ENCODE results near the gene TCL1B.

Gene TCL1B

GRCh38 chr14:95722525-95723190 is 36.4 kb downstream of the TCL1B start:
- ATAC-seq = no peak
- TF ChIP-seq OSR1 (CRISPR knock-in tag; IDR thresholded peaks at IDR 0.05) = no peak
- no peak for TF ChIP-seq SNAI2 (CRISPR knock-in tag; IDR thresholded peaks at IDR 0.05)
- no peak for TF ChIP-seq ZC3H10 (CRISPR knock-in tag; IDR thresholded peaks at IDR 0.05)
- TF ChIP-seq ZNF565 (CRISPR knock-in tag; conservative IDR thresholded peaks at IDR 0.05; ENCODE audit: low read depth) = no peak
- TF ChIP-seq, protein P1, sequence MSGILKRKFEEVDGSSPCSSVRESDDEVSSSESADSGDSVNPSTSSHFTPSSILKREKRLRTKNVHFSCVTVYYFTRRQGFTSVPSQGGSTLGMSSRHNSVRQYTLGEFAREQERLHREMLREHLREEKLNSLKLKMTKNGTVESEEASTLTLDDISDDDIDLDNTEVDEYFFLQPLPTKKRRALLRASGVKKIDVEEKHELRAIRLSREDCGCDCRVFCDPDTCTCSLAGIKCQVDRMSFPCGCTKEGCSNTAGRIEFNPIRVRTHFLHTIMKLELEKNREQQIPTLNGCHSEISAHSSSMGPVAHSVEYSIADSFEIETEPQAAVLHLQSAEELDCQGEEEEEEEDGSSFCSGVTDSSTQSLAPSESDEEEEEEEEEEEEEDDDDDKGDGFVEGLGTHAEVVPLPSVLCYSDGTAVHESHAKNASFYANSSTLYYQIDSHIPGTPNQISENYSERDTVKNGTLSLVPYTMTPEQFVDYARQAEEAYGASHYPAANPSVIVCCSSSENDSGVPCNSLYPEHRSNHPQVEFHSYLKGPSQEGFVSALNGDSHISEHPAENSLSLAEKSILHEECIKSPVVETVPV (CRISPR knock-in tag; IDR thresholded peaks at IDR 0.05) = no peak
- TF ChIP-seq PPARA (CRISPR knock-in tag; IDR thresholded peaks at IDR 0.05; ENCODE audit: borderline replicate concordance) = no peak
- no peak for TF ChIP-seq ARNTL (CRISPR knock-in tag; IDR thresholded peaks at IDR 0.05; ENCODE audit: borderline replicate concordance, low read depth)
- TF ChIP-seq ZFP3 (CRISPR knock-in tag; IDR thresholded peaks at IDR 0.05) = no peak
- no peak for TF ChIP-seq POU6F1 (CRISPR knock-in tag; IDR thresholded peaks at IDR 0.05; ENCODE audit: borderline replicate concordance, low read depth)

DNA sequence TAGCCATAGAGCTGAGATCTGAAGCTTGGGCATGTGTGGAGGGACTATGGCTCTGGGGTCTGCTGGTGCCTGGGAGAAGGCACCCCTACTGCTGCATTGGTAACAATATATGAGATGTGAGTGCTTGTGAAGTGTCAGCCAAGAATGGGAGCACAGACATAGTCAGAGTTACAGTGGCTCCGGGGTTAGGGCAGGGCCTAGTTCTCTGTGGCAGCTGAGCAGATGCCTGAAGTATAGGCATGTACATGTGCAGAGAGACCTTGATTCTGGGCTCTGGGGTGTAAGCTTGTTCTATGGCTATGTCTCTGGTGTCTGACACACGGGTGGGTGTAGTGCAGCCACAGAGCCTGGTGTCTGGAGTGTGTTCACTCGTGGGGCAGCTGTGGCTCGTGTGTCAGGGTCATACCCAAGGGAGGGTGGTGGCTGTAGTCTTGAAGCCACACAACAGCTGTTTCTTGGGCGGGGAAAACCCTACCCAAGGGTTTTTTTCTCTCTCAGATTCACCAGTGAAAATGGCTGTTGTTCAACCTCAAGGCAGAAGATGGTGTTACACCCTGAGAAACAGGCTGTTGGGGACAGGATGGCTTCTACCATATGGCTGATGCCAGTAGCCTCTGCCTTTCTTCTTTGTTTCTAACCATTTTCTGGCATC is 39.6 kb downstream of the TCL1B start:
- ATAC-seq = no peak
- TF ChIP-seq ARNTL (CRISPR knock-in tag; IDR thresholded peaks at IDR 0.05; ENCODE audit: borderline replicate concordance, low read depth) = no peak
- TF ChIP-seq, protein P2, sequence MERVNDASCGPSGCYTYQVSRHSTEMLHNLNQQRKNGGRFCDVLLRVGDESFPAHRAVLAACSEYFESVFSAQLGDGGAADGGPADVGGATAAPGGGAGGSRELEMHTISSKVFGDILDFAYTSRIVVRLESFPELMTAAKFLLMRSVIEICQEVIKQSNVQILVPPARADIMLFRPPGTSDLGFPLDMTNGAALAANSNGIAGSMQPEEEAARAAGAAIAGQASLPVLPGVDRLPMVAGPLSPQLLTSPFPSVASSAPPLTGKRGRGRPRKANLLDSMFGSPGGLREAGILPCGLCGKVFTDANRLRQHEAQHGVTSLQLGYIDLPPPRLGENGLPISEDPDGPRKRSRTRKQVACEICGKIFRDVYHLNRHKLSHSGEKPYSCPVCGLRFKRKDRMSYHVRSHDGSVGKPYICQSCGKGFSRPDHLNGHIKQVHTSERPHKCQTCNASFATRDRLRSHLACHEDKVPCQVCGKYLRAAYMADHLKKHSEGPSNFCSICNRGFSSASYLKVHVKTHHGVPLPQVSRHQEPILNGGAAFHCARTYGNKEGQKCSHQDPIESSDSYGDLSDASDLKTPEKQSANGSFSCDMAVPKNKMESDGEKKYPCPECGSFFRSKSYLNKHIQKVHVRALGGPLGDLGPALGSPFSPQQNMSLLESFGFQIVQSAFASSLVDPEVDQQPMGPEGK (CRISPR knock-in tag; IDR thresholded peaks at IDR 0.05; ENCODE audit: borderline replicate concordance) = no peak
- TF ChIP-seq ZNF70 (CRISPR knock-in tag; IDR thresholded peaks at IDR 0.05) = no peak
- TF ChIP-seq ISL1 (CRISPR knock-in tag; IDR thresholded peaks at IDR 0.05) = no peak
- TF ChIP-seq, protein P1 (CRISPR knock-in tag; IDR thresholded peaks at IDR 0.05) = no peak
- no peak for TF ChIP-seq TOX (CRISPR knock-in tag; IDR thresholded peaks at IDR 0.05; ENCODE audit: borderline replicate concordance)
- TF ChIP-seq GLIS3 (CRISPR knock-in tag; IDR thresholded peaks at IDR 0.05) = no peak
- no peak for TF ChIP-seq CSDC2 (CRISPR knock-in tag; IDR thresholded peaks at IDR 0.05)
- no peak for TF ChIP-seq ESRRG (CRISPR knock-in tag; IDR thresholded peaks at IDR 0.05)
- no peak for TF ChIP-seq ZNF565 (CRISPR knock-in tag; conservative IDR thresholded peaks at IDR 0.05; ENCODE audit: low read depth)
- TF ChIP-seq, protein P3, sequence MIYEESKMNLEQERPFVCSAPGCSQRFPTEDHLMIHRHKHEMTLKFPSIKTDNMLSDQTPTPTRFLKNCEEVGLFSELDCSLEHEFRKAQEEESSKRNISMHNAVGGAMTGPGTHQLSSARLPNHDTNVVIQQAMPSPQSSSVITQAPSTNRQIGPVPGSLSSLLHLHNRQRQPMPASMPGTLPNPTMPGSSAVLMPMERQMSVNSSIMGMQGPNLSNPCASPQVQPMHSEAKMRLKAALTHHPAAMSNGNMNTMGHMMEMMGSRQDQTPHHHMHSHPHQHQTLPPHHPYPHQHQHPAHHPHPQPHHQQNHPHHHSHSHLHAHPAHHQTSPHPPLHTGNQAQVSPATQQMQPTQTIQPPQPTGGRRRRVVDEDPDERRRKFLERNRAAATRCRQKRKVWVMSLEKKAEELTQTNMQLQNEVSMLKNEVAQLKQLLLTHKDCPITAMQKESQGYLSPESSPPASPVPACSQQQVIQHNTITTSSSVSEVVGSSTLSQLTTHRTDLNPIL (CRISPR knock-in tag; IDR thresholded peaks at IDR 0.05; ENCODE audit: low read depth) = no peak
- TF ChIP-seq TCF4 (CRISPR knock-in tag; IDR thresholded peaks at IDR 0.05; ENCODE audit: borderline replicate concordance) = no peak
- no peak for TF ChIP-seq PPARA (CRISPR knock-in tag; IDR thresholded peaks at IDR 0.05; ENCODE audit: borderline replicate concordance)
- TF ChIP-seq ZC3H10 (CRISPR knock-in tag; IDR thresholded peaks at IDR 0.05) = no peak

- no peak for ATAC-seq
- TF ChIP-seq GLIS3 (CRISPR knock-in tag; IDR thresholded peaks at IDR 0.05) (no peak), SNAI2 (CRISPR knock-in tag; IDR thresholded peaks at IDR 0.05) (no peak), CSDC2 (CRISPR knock-in tag; IDR thresholded peaks at IDR 0.05) (no peak), ISL1 (CRISPR knock-in tag; IDR thresholded peaks at IDR 0.05) (no peak), ZNF70 (CRISPR knock-in tag; IDR thresholded peaks at IDR 0.05) (no peak), ARNTL (CRISPR knock-in tag; IDR thresholded peaks at IDR 0.05; ENCODE audit: borderline replicate concordance, low read depth) (no peak), ESRRG (CRISPR knock-in tag; IDR thresholded peaks at IDR 0.05) (no peak), ZNF565 (CRISPR knock-in tag; conservative IDR thresholded peaks at IDR 0.05; ENCODE audit: low read depth) (no peak), TCF4 (CRISPR knock-in tag; IDR thresholded peaks at IDR 0.05; ENCODE audit: borderline replicate concordance) (no peak), POU6F1 (CRISPR knock-in tag; IDR thresholded peaks at IDR 0.05; ENCODE audit: borderline replicate concordance, low read depth) (no peak), BACH2 (CRISPR knock-in tag; IDR thresholded peaks at IDR 0.05; ENCODE audit: borderline replicate concordance) (no peak), ZFP30 (CRISPR knock-in tag; IDR thresholded peaks at IDR 0.05) (no peak), ZNF8 (CRISPR knock-in tag; IDR thresholded peaks at IDR 0.05) (no peak), ZFP3 (CRISPR knock-in tag; IDR thresholded peaks at IDR 0.05) (no peak)
- TF ChIP-seq, protein P1 (CRISPR knock-in tag; IDR thresholded peaks at IDR 0.05) = no peak
- TF ChIP-seq, protein P3 (CRISPR knock-in tag; IDR thresholded peaks at IDR 0.05; ENCODE audit: low read depth) = no peak
Measured at GRCh38 chr14:95727056-95727700, 41.0 kb downstream of the TCL1B start.

Measured in SK-N-SH treated with all-trans-retinoic acid at 6 μM for 48 hours (cell line).